ENCODE results near the gene ZNF324B.
"Not testable (repeated sequence)": the region's sequence is repeated elsewhere in the genome, so short reads cannot be mapped to it uniquely, and the experiment has no call there.

DNA sequence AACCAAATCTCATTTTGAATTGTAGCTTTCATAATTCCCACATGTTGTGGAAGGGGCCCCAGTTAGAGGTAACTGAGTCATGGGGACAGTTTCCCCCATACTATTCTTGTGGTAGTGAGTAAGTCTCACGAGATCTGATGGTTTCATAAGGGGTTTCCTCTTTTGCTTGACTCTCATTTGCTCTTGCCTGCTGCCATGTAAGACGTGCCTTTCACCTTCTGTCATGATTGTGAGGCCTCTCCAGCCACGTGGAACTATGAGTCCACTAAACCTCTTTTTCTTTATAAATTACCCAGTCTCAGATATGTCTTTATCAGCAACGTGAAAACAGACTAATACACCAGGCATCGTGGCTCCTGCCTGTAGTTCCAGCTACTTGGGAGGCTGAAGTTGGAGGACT, 1.4 kb upstream of the ZNF324B start:
- TF ChIP-seq, protein P1, sequence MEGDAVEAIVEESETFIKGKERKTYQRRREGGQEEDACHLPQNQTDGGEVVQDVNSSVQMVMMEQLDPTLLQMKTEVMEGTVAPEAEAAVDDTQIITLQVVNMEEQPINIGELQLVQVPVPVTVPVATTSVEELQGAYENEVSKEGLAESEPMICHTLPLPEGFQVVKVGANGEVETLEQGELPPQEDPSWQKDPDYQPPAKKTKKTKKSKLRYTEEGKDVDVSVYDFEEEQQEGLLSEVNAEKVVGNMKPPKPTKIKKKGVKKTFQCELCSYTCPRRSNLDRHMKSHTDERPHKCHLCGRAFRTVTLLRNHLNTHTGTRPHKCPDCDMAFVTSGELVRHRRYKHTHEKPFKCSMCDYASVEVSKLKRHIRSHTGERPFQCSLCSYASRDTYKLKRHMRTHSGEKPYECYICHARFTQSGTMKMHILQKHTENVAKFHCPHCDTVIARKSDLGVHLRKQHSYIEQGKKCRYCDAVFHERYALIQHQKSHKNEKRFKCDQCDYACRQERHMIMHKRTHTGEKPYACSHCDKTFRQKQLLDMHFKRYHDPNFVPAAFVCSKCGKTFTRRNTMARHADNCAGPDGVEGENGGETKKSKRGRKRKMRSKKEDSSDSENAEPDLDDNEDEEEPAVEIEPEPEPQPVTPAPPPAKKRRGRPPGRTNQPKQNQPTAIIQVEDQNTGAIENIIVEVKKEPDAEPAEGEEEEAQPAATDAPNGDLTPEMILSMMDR (IDR thresholded peaks at IDR 0.05; ENCODE audit: borderline replicate concordance, extremely low read depth, low read length, poor library complexity, severe bottlenecking): not testable (repeated sequence)
- not testable (repeated sequence) for TF ChIP-seq EZH2 (IDR thresholded peaks at IDR 0.05; ENCODE audit: borderline replicate concordance, low read depth, low read length, severe bottlenecking)

All from DND-41 (cell line).